Kidney capillary endothelial cell (primary cell): ENCODE data around the gene MAZ.
A peak's percentile ranks its signal among the peaks of the same experiment; 100 is the strongest.

Source experiments
- DNase-seq: peaks from one replicate; pipeline ENCODE4 v3.0.0-alpha.2; 2018; ENCODE audit warnings: low spot score

Gene MAZ

GRCh38 chr16:29809850-29810698 is 3.7 kb downstream of the MAZ start:
- DNase-seq: no peak

- DNase-seq: no peak
Observed at GRCh38 chr16:29810699-29811169, 4.4 kb downstream of the MAZ start.

GRCh38 chr16:29811170-29811895 is 5.0 kb downstream of the MAZ start:
- DNase-seq: peak; percentile 94

- DNase-seq: no peak
Observed at GRCh38 chr16:29811896-29812665, 5.8 kb downstream of the MAZ start, which contains the start of gene PRRT2. PRRT2 (plus strand) TSS chr16:29812193; CDS start chr16:29813055, 862 bp downstream.

- DNase-seq: no peak
Observed at GRCh38 chr16:29812754-29813643, 6.7 kb downstream of the MAZ start.

GRCh38 chr16:29813644-29814562 is 7.6 kb downstream of the MAZ start:
- DNase-seq: no peak

GRCh38 chr16:29814592-29814991 is 8.3 kb downstream of the MAZ start:
- DNase-seq: no peak

GRCh38 chr16:29815032-29815721 is 8.8 kb downstream of the MAZ start:
- DNase-seq: no peak

GRCh38 chr16:29815793-29816693 is 9.7 kb downstream of the MAZ start, which contains the start of gene PAGR1:
PAGR1 (plus strand) TSS chr16:29816152; CDS start chr16:29816526, 374 bp downstream.
- DNase-seq: peak; percentile 99

- no peak for DNase-seq
Observed at GRCh38 chr16:29816694-29817441, 10.5 kb downstream of the MAZ start.

- DNase-seq: no peak
Observed at GRCh38 chr16:29818082-29818481, 11.8 kb downstream of the MAZ start.

GRCh38 chr16:29819506-29819905 is 13.2 kb downstream of the MAZ start:
- DNase-seq: no peak

GRCh38 chr16:29820271-29820701 is 14.0 kb downstream of the MAZ start, which contains the start of gene MVP:
MVP (plus strand) TSS chr16:29820462; CDS start chr16:29830550, 10,088 bp downstream.
- DNase-seq: no peak

- no peak for DNase-seq
Observed at GRCh38 chr16:29820730-29821642, 14.7 kb downstream of the MAZ start.

GRCh38 chr16:29821643-29822115 is 15.3 kb downstream of the MAZ start:
- DNase-seq: no peak

- DNase-seq: peak; percentile 60
Observed at GRCh38 chr16:29824589-29825144, 18.3 kb downstream of the MAZ start.
